Transverse colon (tissue), 3 donors: ENCODE measurements around the gene PPFIA4.

Source experiments
- POLR2A ChIP-seq: fragments of 450-650 bp; IDR thresholded peaks from one replicate; pipeline ENCODE4 v1.6.1; 2016; ENCODE audit warnings: antibody characterized with exemption, mild to moderate bottlenecking, moderate library complexity
- POLR2AphosphoS5 ChIP-seq, 3 donors: sonication (generic); formaldehyde crosslinking; IDR thresholded peaks; one replicate each; pipeline ENCODE4 v1.6.1; 2016; ENCODE audit warnings: antibody characterized with exemption in 3 of 3

DNA sequence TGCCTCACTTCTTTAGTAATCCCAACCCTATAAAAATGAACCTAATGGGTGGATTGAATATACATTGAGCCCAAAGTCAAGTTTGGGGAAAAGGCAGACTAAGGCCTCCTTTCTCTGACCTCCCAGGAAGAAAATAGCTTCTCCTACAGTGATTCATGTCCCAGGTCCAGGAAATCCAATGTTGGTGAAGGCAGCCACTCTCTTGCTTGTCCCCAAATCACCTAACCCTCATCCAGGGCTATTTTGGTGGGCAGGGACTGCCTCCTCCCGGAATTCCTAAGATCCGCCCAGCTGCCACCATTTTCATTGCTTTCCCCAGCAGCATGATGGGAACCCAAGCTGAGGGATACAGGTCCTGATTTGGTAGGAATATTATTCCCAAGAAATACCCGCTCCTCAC is 51.1 kb downstream of the PPFIA4 start:
- TF ChIP-seq POLR2A (no peak), POLR2AphosphoS5 (IDR thresholded peaks at IDR 0.05) (no peak)
